NB4 (cell line): ENCODE results near the gene WFDC9.

Experiments used
- DNase-seq: peaks from one replicate; pipeline ENCODE4 v3.0.0; 2010; ENCODE audit warnings: low read depth
- H3K4me3 ChIP-seq: one replicate; pipeline ENCODE4 v1.5.1; 2011; ENCODE audit warnings: mild to moderate bottlenecking, low read depth, low read length, moderate library complexity
- MYC ChIP-seq: IDR thresholded peaks from 2 replicates; pipeline ENCODE4 v1.6.1; 2011; ENCODE audit warnings: low read depth, low read length
- POLR2A ChIP-seq: IDR thresholded peaks from 2 replicates; pipeline ENCODE4 v1.6.1; 2011; ENCODE audit warnings: mild to moderate bottlenecking; ENCODE audit not compliant: insufficient read length; ENCODE audit errors: extremely low read depth
- TF ChIP-seq, protein P1 (sequence below): IDR thresholded peaks from one replicate; pipeline ENCODE4 v1.5.1; 2012; ENCODE audit warnings: low read depth, low read length
- TF ChIP-seq, protein P2 (sequence below): IDR thresholded peaks from 2 replicates; pipeline ENCODE4 v1.6.1; 2011; ENCODE audit warnings: low read depth, low read length

Gene WFDC9

DNA sequence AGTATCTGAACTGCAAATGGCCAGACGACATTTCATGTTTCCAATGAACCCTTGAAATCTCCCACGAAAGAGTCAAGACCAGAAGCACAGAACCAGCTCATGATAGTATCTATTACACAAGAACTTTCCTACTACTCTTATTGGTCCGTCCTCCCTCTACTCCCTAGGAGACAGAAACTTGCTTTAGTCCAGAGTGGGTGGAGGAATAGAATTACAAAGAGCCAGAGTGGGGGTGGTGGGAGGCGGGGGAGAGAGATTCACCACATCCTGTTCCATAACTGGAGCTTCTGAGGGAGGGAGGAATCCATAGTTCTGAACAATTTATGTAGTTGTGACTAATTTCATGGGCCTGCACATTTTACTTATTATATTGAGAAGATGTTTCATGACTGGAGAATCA is 20.0 kb downstream of the WFDC9 start:
- DNase-seq, result peak; percentile 96
- H3K4me3 ChIP-seq, result no peak overlapping the region
- no peak for TF ChIP-seq POLR2A
- TF ChIP-seq MYC, result no peak
- TF ChIP-seq, protein P1, sequence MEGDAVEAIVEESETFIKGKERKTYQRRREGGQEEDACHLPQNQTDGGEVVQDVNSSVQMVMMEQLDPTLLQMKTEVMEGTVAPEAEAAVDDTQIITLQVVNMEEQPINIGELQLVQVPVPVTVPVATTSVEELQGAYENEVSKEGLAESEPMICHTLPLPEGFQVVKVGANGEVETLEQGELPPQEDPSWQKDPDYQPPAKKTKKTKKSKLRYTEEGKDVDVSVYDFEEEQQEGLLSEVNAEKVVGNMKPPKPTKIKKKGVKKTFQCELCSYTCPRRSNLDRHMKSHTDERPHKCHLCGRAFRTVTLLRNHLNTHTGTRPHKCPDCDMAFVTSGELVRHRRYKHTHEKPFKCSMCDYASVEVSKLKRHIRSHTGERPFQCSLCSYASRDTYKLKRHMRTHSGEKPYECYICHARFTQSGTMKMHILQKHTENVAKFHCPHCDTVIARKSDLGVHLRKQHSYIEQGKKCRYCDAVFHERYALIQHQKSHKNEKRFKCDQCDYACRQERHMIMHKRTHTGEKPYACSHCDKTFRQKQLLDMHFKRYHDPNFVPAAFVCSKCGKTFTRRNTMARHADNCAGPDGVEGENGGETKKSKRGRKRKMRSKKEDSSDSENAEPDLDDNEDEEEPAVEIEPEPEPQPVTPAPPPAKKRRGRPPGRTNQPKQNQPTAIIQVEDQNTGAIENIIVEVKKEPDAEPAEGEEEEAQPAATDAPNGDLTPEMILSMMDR, result no peak
- TF ChIP-seq, protein P2, sequence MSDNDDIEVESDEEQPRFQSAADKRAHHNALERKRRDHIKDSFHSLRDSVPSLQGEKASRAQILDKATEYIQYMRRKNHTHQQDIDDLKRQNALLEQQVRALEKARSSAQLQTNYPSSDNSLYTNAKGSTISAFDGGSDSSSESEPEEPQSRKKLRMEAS, result peak; percentile 14; the same call in 1 of the 2 replicates

DNA sequence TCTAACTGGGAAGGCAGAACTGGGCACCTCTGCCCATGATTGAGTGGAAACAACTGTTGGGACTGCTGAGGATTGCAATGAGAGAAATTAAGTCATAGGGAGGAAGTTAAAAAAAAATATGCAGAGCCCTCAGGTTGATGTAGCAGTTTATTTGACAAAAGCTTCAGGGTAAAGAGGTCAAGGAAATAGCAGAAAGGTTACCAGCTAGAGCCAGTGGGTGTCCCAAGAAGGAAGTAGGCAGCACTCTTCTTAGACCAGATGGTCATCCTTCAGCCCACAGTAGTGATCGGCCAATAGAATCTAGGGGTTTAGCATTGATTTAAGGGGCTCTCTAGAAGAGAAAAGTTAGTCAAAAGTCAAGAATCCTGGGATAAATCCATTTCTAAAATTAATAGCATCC is 23.3 kb downstream of the WFDC9 start:
- H3K4me3 ChIP-seq, result no peak overlapping the region
- no peak for DNase-seq
- TF ChIP-seq POLR2A (no peak), MYC (no peak)
- TF ChIP-seq, protein P1, result no peak
- TF ChIP-seq, protein P2, result no peak

DNA sequence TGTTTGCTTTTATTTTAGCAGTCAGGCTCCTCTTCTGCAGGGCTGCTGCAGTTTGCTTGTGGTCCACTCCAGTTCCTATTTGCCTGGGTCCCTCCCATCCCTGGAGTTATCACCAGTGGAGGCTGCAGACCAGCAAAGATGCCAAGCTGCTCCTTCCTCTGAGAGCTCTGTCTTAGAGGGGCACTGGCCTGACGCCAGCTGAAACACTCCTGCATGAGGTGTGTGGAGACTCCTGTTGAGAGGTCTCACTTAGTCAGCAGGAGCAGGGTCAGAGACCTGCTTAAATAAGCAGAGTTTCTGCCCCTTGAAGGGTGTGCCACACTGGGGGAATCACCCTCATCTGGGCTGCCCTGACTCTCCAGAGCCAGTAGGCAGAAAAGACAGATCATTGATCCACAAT is 35.8 kb downstream of the WFDC9 start:
- TF ChIP-seq, protein P2, result no peak
- TF ChIP-seq, protein P1, result no peak
- TF ChIP-seq MYC (no peak), POLR2A (no peak)
- H3K4me3 ChIP-seq, result no peak overlapping the region
- DNase-seq, result no peak

DNA sequence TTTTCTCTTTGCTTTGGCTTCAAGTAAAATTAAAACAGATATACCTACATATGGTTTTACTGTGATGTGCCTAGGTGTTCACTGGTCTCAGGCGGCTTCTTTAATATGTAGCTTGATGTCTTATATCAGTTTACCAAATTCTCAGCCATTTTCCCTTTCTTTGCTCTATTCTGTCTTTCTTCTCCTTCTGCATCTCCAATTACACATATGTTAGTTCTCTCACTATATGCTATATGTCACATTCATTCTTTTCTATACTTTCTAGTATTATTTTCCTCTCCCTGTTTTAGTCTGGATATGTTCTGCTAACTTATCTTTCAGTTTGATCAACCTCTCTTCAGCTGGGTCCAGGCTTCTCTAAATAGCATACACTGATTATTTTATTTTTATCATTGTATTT is 37.6 kb downstream of the WFDC9 start:
- no peak overlapping the region for H3K4me3 ChIP-seq
- TF ChIP-seq, protein P2, result no peak
- TF ChIP-seq POLR2A, result no peak
- DNase-seq, result no peak

DNA sequence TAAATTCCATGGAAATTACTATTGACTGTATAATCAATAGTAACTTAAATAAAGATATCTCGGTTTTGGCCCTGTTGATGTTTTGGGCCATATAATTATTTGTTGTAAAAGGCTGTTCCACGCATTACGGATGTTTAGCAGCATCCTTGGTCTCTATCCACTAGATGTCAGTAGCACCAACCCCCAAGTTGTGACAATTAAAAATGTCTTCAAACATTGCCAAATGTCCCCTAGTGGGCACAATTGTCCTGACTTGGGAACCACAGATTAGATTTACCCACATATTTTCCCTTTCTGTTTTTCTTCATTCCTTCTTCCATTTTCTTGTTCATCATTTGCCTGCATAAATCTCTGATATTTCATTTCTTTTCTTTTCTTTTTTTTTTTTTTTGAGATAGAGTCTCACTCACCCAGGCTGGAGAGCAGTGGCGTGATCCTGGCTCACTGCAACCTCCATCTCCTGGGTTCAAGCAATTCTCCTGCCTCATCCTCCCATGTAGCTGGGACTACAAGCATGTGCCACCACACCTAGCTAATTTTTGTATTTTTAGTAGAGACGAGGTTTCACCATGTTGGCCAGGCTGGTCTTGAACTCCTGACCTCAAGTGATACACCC is 38.4 kb downstream of the WFDC9 start:
- DNase-seq, result peak; percentile 85
- no peak for TF ChIP-seq POLR2A
- TF ChIP-seq, protein P2, result no peak
- TF ChIP-seq MYC, result no peak
- TF ChIP-seq, protein P1, result peak; percentile 98
- no peak overlapping the region for H3K4me3 ChIP-seq

DNA sequence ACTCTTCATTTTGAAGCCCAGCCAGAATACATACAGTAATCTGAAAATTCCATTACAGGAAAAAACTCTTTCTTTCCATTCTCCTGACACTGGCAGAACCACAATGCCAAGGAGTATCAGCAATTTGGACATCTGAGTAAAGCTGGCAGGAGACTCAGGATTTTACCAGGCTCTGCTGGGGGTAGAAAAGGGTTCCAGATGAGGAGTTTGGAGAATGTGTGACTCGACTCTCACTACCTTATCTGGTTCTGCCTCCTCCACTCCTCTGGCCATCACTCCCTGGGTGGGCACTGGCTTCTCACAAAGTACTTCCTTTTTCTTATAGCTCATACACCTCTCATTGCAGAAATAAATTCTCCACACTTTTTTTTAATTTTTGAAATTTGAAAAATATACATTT is 41.4 kb downstream of the WFDC9 start:
- TF ChIP-seq POLR2A (no peak), MYC (no peak)
- TF ChIP-seq, protein P2, result no peak
- TF ChIP-seq, protein P1, result no peak
- DNase-seq, result no peak
- no peak overlapping the region for H3K4me3 ChIP-seq
